ENCODE measurements around the gene BTBD8.

Gene BTBD8

DNA sequence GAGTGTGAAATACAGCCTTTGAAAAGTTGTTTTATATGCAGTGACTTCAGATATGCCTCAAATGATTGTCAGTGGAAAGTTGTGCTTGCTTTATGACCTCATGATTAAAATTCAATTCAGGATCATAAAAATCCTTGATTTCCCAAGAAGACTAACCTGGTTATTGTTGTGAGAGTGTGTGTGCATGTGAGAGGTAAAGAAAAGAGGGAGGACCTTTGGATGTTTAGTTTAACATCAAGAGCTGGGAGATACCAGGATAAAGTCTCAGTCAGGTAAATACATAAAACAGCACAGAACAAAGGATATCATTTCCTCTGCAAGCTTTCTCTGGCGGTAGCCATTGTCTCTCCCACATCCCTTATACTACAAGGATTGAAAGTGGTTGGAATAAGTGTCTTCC is 14.4 kb downstream of the BTBD8 start:
- no peak for DNase-seq

DNA sequence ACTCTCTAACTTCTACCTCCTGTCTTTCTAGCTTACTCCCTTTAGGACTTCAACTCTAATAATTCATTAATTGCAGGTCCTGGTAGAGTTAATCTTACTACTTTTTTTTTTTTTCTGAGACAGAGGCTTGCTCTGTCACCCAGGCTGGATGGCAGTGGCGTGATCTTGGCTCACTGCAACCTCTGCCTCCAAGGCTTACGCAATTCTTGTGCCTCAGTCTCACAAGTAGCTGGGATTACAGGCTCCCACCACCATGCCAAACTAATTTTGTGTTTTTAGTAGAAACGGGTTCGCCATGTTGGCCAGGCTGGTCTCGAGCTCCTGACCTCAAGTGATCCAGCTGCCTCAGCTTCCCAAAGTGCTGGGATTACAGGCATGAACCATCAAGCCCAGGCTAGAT is 15.7 kb downstream of the BTBD8 start:
- DNase-seq = no peak

DNA sequence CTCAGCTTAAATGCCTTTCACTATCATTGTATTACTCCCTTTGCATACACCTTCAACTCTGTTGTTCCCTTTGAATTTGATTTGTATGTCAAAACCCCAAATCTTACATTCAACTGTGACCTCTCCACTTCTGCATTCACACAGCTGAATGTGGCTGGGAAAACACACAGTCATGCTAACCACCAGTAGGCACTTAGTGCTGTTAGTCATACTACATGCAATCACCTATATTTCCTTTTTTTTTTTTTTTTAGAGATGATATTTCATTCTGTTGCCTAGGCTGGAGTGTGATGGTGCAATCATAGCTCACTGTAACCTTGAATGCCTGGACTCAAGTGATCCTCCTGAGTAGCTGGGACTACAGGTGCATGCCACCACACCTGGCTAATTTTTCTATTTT is 16.2 kb downstream of the BTBD8 start:
- no peak for DNase-seq

DNA sequence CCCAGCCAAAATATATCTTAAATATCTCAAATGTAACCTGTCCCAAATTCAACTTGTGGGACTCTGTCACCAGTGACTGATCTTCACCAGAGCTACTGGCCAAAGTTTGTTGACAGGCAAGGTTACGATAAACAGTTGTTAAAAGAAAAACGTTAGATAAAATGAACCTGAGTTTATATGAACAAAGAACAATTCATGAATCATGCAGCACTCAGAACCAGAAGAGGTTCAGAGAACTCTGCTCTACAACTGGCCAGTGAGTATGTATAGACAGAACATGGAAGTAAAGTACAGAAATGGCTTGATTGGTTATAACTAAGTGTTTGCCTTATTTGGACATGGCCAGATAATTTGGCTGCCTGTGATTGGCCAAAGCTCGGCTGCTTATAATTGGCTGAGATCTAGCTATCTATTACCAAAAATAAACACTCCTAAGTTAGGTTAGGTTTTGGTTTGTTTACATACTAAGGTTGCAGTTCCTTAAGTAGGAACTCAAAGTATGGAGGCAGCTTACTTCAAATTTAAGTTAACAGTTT is 25.5 kb downstream of the BTBD8 start:
- no peak for DNase-seq

DNA sequence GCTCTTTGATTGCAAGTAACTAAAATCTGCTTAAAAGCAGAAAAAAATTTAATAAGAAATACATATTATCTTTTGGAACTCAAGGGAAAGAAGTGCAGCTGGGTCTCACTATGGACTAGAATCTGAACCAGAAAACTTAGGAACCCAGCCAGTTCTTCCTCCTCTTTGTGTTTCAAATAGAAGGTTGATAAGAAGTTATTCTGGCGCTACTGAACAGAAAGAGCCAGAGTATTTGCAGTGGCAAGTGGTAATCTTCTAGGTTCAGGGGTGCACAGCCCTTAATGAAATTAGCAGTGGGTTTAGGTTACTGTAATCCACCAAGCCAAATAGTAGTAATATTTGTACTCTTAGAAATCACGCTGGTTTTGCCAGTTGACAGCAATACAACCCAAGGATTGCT is 28.5 kb downstream of the BTBD8 start:
- no peak for DNase-seq

DNA sequence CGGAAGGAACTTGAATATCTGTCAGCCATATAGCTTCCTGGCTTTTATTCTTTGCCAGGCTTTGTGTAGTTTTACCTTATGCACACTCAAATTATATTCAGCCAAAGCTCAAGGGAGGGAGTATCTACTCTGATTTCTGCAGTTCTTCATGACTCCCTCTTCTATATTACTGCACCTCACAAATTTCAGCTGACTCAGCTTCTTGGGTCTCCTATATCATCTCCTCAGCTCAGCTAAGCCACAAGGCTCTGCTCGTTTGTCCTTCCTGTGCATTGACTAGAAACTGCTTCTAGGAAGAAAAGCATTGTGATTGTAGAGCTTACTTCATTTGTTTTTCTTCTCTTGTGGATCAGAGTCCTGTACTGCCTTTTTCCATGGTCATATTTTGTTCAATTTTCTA is 37.4 kb downstream of the BTBD8 start:
- no peak for DNase-seq

DNA sequence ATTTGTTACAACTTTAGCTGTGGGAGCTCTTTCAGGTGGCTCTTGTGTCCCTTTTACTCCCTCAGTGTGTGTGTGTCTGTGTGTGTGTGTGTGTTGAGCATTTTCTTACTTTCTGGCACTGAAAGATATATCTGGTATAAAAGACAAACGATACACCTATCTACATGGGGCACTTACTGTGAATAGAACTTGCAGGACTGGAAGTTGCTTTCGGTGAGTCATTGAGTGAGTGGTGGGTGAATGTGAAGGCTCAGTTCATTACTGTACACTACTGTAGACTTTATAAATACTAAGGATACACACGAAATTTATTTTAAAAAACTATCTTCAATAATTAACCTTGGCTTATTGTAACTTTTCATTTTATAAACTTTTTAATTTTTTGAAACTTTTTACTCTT is 38.7 kb downstream of the BTBD8 start:
- DNase-seq = no peak

DNA sequence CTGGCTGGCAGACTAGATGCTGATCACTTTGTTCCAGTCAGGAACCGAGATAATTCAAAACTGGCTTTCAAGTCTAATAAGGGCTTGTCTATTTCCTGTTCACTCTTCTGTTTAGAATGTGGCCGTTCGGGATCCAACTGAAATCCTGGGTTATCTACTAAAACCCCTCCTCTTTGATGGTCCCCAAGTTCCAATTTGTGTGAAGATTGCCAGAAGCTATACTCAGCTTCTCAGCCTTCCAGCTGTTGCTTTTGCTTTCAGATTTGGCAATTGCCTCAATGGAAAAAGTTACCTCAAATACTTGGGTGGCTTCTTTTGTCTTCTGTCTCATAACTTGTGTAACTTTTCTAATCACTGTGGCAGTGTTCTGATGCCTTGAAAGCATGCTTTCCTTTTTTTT is 43.7 kb downstream of the BTBD8 start:
- no peak for DNase-seq

DNA sequence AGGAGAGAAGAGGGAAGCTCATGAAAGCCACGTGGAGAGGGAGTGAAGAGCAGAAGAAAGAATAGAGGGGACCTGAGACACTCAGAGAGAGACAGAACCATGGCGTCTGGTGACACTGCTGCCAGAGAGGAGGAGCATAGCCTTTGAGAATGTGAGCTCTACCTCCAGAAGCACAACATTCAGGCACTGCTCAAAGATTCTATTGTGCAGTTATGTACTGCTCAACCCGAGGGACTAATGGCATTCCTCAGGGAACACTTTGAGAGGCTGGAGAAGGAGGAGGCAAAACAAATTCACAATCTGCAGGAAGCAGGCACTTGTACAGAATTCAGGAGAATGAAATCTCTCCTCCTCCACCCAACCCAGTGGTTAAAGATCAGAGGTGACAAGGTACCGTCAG is 45.1 kb downstream of the BTBD8 start:
- no peak for DNase-seq

DNA sequence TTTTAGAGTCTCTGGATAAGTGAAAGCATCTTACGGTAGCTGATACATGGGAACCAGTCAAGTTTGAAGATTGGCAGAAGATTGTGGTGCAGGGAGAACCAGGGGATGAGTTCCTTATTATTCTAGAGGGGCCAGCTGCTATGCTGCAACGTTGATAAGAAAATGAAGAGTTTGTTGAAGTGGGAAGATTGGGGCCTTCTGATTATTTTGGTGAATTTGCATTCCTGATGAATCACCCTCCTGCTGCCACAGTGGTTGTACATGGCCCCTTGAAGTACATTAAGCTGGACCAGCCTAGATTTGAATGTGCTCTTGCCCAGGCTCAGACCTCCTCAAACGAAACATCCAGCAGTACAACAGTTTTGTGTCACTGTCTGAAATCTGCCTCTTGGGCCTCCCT is 45.9 kb downstream of the BTBD8 start:
- no peak for DNase-seq

DNA sequence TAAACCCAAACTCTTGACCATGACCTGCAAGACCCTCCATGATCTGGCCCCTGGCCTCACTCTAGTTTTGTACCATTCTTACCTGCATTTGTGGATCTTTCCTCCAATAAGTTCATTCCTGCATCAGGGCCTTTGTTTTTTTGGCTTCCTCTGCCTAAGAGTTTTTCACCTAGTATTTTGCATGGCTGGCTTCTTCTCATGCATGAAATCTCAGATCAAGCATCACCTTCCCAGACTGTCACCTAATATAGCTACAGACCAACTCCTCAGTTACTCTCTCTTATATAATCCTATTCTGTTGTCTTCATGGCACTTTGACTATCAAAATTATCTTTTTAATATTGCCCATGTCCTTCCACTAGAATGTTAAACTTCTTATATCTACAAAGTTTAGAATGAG is 54.2 kb downstream of the BTBD8 start:
- no peak for DNase-seq

DNA sequence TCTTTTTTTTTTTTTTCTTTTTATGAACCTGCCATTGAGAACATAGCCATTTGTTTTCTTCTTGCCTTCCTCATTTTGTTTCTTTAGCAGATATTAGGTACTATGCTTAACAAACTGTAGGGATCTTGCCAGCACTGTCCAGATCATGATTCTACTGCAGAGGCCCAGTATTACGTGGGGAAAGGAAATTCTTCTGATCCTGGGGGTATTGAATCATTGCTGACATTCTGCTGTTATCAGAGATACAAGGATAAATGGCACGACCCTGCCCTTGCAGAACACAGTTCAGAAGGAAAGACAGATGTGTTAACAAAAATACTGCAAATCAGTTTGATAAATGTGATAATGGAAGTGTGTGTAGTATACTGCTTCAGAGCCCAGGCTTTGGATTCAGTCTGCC is 56.2 kb downstream of the BTBD8 start:
- DNase-seq = no peak

DNA sequence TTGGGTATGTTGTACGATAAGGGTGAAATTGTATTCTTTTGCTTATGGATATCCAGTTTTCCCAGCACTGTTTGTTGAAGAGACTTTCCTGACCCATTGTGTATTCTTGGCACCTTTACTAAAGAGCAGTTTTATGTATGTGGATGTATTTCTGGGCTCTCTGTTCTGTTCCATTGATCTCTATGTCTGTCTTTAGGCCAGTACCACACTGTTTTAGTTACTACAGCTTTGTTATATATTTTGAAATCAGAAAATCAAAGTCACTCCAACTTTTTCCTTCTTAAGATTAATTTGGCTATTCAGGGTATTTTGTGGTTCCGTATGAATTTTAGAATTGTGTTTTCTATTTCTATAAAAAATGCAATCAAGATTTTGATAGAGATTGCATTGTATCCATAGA is 74.8 kb downstream of the BTBD8 start:
- no peak for DNase-seq

DNA sequence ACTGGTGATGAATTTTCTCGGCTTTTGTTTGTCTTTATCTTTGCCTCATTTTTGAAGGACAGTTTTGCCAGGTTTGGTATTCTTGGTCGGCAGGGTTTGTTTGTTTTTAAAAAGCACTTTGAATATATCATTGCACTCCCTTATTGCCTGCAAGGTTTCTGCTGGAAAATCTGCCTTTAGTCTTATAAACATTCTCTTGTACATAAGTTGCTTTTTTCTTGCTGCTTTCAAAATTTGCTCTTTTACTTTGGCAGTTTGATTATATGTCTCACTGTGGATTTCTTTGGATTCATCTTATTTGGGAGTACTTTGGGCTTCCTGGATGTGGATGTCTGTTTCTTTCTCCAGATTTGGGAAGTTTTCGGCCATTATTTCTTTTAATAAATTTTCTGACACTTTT is 79.4 kb downstream of the BTBD8 start:
- DNase-seq = no peak

DNA sequence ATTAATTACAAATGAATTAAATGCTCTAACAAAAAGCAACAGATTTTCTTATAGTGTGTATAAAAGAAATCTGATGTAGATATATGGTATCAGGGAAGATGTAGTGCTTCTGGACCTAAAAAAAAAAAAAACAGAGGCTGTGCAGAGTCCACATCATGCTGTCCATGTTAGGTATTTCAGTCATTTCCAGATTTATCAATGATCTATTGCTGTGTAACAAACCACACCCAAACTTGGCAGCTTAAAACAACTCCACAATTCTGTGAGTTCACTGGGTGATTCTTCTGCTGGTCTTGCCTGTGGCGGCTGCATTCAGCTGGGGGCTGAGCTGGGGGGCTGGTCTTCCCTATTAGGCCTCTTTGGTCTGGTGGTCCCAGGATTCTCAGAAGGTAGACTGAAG is 85.2 kb downstream of the BTBD8 start:
- no peak for DNase-seq

DNA sequence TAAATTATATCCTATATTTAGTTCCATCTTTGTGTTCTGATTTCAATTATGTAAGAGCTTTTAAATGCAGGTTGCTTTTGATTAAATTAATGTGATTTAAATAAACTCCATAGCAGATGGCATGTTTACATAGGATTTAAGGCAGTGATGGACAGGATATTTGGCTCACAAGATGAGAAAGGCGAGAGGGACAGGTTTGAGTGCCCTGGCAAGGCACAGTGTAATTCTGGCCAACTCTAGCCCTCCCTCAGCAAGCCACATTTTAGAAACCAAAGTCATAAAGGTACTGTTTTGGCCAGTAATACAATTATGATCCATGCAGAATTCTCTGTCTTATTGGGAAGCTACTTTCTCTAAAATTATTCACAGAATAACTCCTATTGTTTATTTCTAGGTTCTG is 87.0 kb downstream of the BTBD8 start:
- DNase-seq = no peak

DNA sequence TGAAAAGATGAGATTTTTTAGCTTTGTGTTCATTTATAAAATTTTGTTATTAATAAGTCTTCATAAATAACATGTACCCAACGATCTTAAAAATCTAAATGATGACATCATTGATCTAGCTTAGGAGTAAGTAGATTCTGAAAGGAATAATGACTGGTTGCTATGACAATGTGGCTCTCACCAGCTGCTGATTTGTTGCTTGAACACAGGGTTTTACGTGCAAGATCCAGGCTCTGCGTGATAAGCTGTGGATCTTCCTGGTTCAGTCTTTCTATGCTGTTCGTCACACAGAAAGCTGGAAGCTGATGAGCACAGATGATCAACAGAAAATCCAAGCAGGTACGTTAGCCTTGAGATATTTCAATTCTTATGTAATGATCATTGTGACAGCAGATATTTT is 88.5 kb downstream of the BTBD8 start:
- DNase-seq = no peak

DNA sequence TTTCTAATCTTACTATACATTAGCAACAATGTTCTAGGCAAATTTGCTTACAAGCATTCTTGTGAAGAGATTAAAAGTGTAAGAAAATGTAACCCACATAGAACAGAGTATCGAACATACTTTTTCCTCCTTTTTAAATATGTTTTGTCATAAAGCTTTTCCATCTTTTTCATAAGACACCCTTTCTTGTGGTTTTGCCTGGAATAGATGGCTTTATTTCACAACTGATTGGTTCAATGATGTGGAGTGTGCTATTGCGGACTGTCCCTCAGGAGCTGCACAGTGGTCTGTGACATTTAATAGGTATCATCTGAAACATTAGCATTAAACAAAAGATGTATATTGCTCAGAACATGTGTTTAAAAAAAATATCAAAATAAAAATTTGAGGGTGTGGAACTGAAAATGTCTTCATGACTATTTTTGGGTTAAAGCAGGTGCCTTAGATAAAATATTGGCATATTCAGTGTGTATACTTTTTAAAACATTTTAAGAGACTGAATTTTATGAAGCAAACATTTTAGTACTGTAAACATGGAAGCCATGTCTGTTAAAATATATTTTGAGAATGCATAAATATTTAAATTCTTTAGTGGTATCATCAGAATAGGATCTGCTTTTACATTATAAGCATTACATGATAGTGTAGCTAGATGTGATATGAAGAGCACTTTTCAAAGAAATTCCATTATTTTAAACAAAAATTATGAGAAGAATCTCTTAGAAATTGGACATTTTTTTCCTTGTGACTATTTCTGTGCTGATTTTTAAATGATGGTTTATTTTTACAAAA is 89.3 kb downstream of the BTBD8 start:
- DNase-seq = no peak

DNA sequence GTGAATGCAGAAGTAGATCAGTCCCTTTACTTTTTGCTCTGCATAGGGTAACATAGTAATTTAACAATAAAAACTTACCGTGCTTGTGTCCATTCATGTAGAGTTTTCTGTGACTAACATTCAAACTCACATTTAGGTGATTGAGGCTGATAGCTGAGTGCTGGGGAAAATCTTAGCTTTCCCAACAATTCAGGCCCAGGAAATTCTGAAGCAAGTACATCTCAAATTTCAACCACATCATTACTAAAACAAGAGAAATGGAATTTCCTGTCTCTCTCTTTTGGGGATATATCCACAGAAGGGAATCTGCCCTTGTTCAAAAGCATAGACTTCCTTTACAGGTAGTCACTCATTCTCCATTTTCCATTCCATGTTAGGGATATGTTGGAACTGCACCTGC is 104.5 kb downstream of the BTBD8 start:
- DNase-seq = no peak

DNA sequence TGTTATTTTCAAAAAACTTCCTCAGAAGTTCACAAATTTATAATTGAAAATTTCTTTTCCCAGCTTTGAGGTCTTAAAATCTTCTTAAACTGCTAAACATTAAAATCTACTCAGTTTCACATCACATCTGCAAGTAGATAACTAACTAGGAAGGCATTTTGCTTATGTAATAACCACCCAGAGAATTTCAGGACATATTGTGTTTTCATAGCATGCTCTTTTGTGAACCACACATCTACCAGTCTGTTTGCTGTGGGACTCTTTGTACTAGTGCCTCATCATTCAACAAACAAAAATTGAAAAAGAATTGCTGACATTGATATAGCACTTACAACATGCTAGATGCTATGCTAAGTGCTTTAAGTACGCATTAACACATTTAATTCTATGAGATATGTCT is 105.9 kb downstream of the BTBD8 start:
- no peak for DNase-seq

DNA sequence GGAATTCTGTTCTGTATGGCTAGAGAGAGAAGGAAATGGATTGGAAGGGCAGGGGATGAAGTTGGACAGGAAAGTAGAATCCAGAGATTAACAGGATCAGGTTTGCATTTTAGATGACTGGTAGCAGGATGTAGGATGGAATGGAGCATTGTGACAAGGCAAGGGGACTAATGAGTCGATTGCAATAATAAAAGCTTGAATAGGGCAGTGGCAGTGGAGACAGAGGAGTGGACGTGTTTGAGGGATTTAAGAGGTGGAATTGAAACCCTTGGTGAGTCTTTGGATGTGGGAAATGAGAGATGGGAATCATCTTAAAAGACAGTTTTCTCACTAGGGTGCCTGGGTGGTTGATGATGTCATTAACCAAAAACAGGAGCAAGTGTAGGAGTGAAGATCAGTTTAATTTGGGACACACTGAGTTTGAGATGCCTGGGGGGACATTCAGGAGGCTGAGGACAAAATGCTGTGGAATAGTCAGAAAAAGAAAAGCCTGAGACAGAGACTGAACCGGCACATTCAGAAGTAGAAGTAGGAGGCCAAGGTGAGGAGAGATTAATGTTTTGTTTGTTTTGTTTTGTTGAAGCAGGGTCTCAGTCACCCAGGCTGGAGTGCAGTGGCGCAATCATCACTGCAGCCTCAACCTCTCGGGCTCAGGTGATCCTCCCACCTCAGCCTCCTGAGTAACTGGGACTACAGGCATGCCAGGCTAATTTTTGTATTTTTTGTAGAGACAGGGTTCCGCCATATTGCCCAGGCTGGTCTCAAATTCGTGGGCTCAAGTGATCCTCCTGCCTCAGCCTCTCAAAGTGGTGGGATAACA is 108.5 kb downstream of the BTBD8 start:
- no peak for DNase-seq

DNA sequence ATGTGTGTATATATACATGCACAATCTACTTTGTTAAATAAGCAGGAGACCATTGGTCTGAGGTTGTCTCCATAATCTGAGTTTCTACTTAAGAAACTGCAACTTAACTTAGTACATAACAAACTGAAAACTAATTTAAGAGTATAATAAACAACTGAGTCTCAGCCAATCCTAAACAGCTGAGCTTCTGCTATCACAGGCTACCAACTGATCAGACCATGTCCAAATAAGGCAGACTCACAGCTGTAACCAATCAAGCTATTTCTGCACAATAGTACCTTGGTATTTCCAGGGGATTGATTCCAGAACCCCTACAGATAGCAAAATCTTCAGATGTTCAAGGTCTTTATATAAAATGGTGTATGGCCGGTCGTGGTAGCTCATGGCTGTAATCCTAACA is 111.6 kb downstream of the BTBD8 start:
- no peak for DNase-seq

DNA sequence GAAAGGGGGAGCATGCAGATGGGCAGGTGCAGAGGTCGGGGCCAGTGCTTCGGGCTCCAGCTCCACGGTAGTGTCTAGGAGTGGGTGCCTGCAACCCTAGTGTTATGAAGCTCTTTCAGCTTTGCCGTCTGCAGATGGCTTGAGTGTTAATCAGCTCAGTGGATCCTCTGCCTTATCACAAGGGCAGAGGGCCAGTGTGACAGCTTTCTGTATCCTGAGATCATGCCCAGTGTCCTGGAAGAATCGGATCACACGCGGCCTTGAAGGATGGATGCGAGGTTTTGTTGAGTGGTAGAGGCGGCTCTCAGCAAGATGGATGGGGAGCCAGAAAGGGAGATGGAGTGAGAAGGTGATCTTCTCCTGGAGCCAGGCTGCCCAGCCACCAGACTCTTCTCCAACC is 112.1 kb downstream of the BTBD8 start:
- no peak for DNase-seq

DNA sequence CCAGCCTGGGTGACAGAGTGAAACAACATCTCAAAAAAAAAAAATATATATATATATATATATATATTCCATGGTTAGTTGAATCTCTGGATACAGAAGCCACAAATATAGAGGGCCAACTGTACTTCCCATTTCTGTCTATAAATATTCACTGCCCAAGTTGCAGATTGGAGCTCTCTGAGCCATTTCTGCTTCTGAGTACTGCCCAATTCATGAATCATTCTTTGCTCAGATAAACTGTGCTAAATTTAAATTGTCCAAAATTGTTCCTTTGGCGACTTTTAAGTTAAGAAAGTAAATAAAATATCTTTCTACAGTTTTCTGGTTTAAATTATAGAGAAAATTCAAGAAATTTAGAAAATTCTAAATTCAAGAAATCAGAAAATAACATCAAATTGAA is 114.4 kb downstream of the BTBD8 start:
- DNase-seq = no peak
